Cardiac muscle cell (in vitro differentiated cells and primary cell): ENCODE measurements around the gene PCSK4. TPM values are rescaled to one million over a fixed set of nuclear protein-coding genes. Genes with fewer than 3 reads are reported as not detected.

Experiments
- DNase-seq, 2 donors: peaks; one replicate each; pipeline versions ENCODE4 v3.0.0 to v3.0.0-alpha.2; 2010 to 2017; ENCODE audit warnings: low read depth in 1 of 2, low spot score in 1 of 2
- H3K27ac ChIP-seq: fragments of 200-600 bp; sonication (generic); 2 replicates; pipeline ENCODE4 v1.5.1; 2016
- H3K27me3 ChIP-seq: fragments of 200-600 bp; sonication (generic); 2 replicates; pipeline ENCODE4 v1.6.0; 2016; ENCODE audit warnings: control low read depth
- H3K36me3 ChIP-seq: fragments of 200-600 bp; sonication (generic); 2 replicates; pipeline ENCODE4 v1.5.1; 2016; ENCODE audit warnings: control low read depth
- H3K4me1 ChIP-seq: fragments of 200-600 bp; sonication (generic); 2 replicates; pipeline ENCODE4 v1.8.1; 2017; ENCODE audit warnings: low read depth, mild to moderate bottlenecking, mixed run types
- H3K4me3 ChIP-seq: fragments of 200-600 bp; sonication (generic); 2 replicates; pipeline ENCODE4 v1.5.1; 2016; ENCODE audit warnings: mild to moderate bottlenecking
- H3K9me3 ChIP-seq: fragments of 200-600 bp; sonication (generic); 2 replicates; pipeline ENCODE4 v1.5.1; 2017; ENCODE audit warnings: low read depth, mild to moderate bottlenecking, control low read depth
- CTCF ChIP-seq: IDR thresholded peaks from 2 replicates; pipeline ENCODE4 v1.5.1; 2012; ENCODE audit warnings: low read depth, mild to moderate bottlenecking, low read length
- polyA plus RNA-seq: library from polyadenylated mRNA; unstranded; fragments of >200 nt; fragmentation: Nextera tagmentation; extraction: Ambion mirVana; gene quantifications from 2 replicates; pipeline ENCODE4 v1.2.1, GENCODE V29; 2016
- total RNA-seq: library from RNA; depleted of rRNA; stranded (reverse); fragments of >200 nt; gene quantifications from 2 replicates; pipeline ENCODE4 v1.2.3, GENCODE V29; 2016

PCSK4 gene
- total and polyA plus RNA-seq, 2 experiments from 2014 or later: 9.6 to 28.6 TPM

GRCh38 chr19:1431759-1432506, 58.2 kb downstream of the PCSK4 start:
- Histone ChIP-seq H3K36me3 (peaks cover 24% of the 10 kb centered on the region), H3K9me3 (no peaks in the 10 kb centered on the region), H3K4me1 (no peaks in the 10 kb centered on the region), H3K27me3 (no peaks in the 10 kb centered on the region), H3K27ac (no peak overlapping the region), H3K4me3 (no peak overlapping the region)
- no peak for DNase-seq
- no peak for TF ChIP-seq CTCF

Other genes starting within 250 kb of the PCSK4 start
- 188 and 355 TPM in 2 replicates for gene ATP5F1D, start 248.6 kb downstream of the PCSK4 start, total RNA-seq
- gene ATP5F1D, start 248.6 kb downstream of the PCSK4 start, polyA plus RNA-seq: 505 and 638 TPM in 2 replicates
- 45.6 and 89.2 TPM in 2 replicates for gene MIDN, start 241.8 kb downstream of the PCSK4 start, total RNA-seq
- 58.1 and 76.0 TPM in 2 replicates for gene MIDN, start 241.8 kb downstream of the PCSK4 start, polyA plus RNA-seq
- gene CIRBP, start 221.0 kb downstream of the PCSK4 start, total RNA-seq: 1,112 and 2,236 TPM in 2 replicates
- 716 and 851 TPM in 2 replicates for gene CIRBP, start 221.0 kb downstream of the PCSK4 start, polyA plus RNA-seq
- 31.2 and 44.9 TPM in 2 replicates for gene FAM174C, start 214.8 kb downstream of the PCSK4 start, total RNA-seq
- gene FAM174C, start 214.8 kb downstream of the PCSK4 start, polyA plus RNA-seq: 34.0 and 34.4 TPM in 2 replicates
- 13.0 and 16.9 TPM in 2 replicates for gene EFNA2, start 204.5 kb downstream of the PCSK4 start, total RNA-seq
- gene EFNA2, start 204.5 kb downstream of the PCSK4 start, polyA plus RNA-seq: 0.34 and 0.44 TPM in 2 replicates
- gene NDUFS7, start 106.4 kb downstream of the PCSK4 start, total RNA-seq: 264 and 266 TPM in 2 replicates
- 455 and 472 TPM in 2 replicates for gene NDUFS7, start 106.4 kb downstream of the PCSK4 start, polyA plus RNA-seq
- gene GAMT, start 88.8 kb downstream of the PCSK4 start, total RNA-seq: 197 and 231 TPM in 2 replicates
- 180 and 231 TPM in 2 replicates for gene GAMT, start 88.8 kb downstream of the PCSK4 start, polyA plus RNA-seq
- 103 and 112 TPM in 2 replicates for gene DAZAP1, start 82.8 kb downstream of the PCSK4 start, total RNA-seq
- 41.8 and 43.0 TPM in 2 replicates for gene DAZAP1, start 82.8 kb downstream of the PCSK4 start, polyA plus RNA-seq
- 3,563 and 6,817 TPM in 2 replicates for gene RPS15, start 52.0 kb downstream of the PCSK4 start, total RNA-seq
- gene RPS15, start 52.0 kb downstream of the PCSK4 start, polyA plus RNA-seq: 1,008 and 1,129 TPM in 2 replicates
- 0.42 and 1.3 TPM in 2 replicates for gene APC2, start 40.2 kb downstream of the PCSK4 start, total RNA-seq
- gene APC2, start 40.2 kb downstream of the PCSK4 start, polyA plus RNA-seq: 0.27 and 0.94 TPM in 2 replicates
- 52.4 and 81.5 TPM in 2 replicates for gene C19orf25, start 11.1 kb downstream of the PCSK4 start, total RNA-seq
- 56.9 and 84.9 TPM in 2 replicates for gene C19orf25, start 11.1 kb downstream of the PCSK4 start, polyA plus RNA-seq
- 52.7 and 72.5 TPM in 2 replicates for gene REEP6, start 831 bp upstream of the PCSK4 start, total RNA-seq
- 74.7 and 99.8 TPM in 2 replicates for gene REEP6, start 831 bp upstream of the PCSK4 start, polyA plus RNA-seq
- gene ADAMTSL5, start 22.7 kb upstream of the PCSK4 start, total RNA-seq: 3.9 and 5.7 TPM in 2 replicates
- gene ADAMTSL5, start 22.7 kb upstream of the PCSK4 start, polyA plus RNA-seq: 4.9 and 8.6 TPM in 2 replicates
- gene PLK5, start 33.7 kb upstream of the PCSK4 start, total RNA-seq: 0.04 and 1.2 TPM in 2 replicates
- gene PLK5, start 33.7 kb upstream of the PCSK4 start, polyA plus RNA-seq: 0.54 and 0.87 TPM in 2 replicates
- 49.7 and 65.6 TPM in 2 replicates for gene MEX3D, start 78.0 kb upstream of the PCSK4 start, total RNA-seq
- 4.4 and 4.5 TPM in 2 replicates for gene MEX3D, start 78.0 kb upstream of the PCSK4 start, polyA plus RNA-seq
- 171 and 179 TPM in 2 replicates for gene MBD3, start 102.5 kb upstream of the PCSK4 start, total RNA-seq
- gene MBD3, start 102.5 kb upstream of the PCSK4 start, polyA plus RNA-seq: 71.6 and 93.3 TPM in 2 replicates
- 73.6 and 161 TPM in 2 replicates for gene UQCR11, start 115.1 kb upstream of the PCSK4 start, total RNA-seq
- gene UQCR11, start 115.1 kb upstream of the PCSK4 start, polyA plus RNA-seq: 842 and 1,116 TPM in 2 replicates
- 250 and 281 TPM in 2 replicates for gene TCF3, start 162.3 kb upstream of the PCSK4 start, total RNA-seq
- gene TCF3, start 162.3 kb upstream of the PCSK4 start, polyA plus RNA-seq: 110 and 136 TPM in 2 replicates